ENCODE results near the gene WNT5B. TPM values are rescaled to one million over a fixed set of nuclear protein-coding genes. Genes with fewer than 3 reads are reported as not detected.

The WNT5B gene
- total RNA-seq (2014; rRNA removed; shearing (Covaris generic)): 8.9 and 15.4 TPM in 2 replicates

- Histone ChIP-seq H3K4me3 (peak within 1 kb of the TSS; percentile 21), H3K4me1 (replicated peaks) (peaks cover 21% of the 10 kb centered on the region), H3K36me3 (no peaks in the 10 kb centered on the region), H3K27ac (no peak within 1 kb of the TSS), H3K27me3 (replicated peaks) (peaks cover 8% of the 10 kb centered on the region; the same call in 1 of the 2 replicates), H3K9me3 (replicated peaks) (no peaks in the 10 kb centered on the region)
- no peak for DNase-seq (ENCODE audit: low read depth in 1 of 2, low spot score in 2 of 2)
These were observed at the start of gene WNT5B for GRCh38 chr12:1628666-1629337. TSS of gene WNT5B (plus strand) at chr12:1629231. CDS start at chr12:1631355, 2,124 bp downstream.

GRCh38 chr12:1579651-1580435, 49.2 kb upstream of the WNT5B start:
- Histone ChIP-seq H3K4me1 (replicated peaks) (peaks cover 8% of the 10 kb centered on the region), H3K4me3 (no peak overlapping the region), H3K36me3 (no peaks in the 10 kb centered on the region), H3K27me3 (replicated peaks) (no peaks in the 10 kb centered on the region), H3K27ac (no peak overlapping the region), H3K9me3 (replicated peaks) (no peaks in the 10 kb centered on the region)
- no peak for DNase-seq (ENCODE audit: low read depth in 1 of 2, low spot score in 2 of 2)

DNA sequence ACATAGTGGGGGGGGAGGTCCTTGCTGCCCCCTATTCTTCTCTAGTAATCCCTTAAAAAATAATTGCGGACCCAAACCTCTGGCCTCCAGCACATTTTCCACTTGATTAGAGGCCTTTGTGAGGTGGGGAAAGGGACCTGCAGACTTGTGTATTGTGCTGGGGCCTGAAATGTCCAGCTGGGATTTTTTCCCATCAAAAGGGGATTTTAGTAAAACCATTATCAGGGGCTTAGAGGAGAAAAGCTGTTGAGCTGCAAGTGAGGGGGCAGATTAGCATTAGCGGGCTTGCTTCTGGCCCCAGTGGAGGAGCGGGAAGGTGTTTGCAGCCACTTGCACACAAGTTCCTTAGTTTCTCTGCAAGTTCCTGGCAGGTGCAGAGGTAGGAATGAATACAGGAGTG, 48.5 kb upstream of the WNT5B start:
- no peak for DNase-seq (ENCODE audit: low read depth in 1 of 2, low spot score in 2 of 2)
- H3K4me1 ChIP-seq (replicated peaks): peaks cover 5% of the 10 kb centered on the region
- no peak overlapping the region for H3K27ac ChIP-seq
- no peak overlapping the region for H3K4me3 ChIP-seq
- H3K36me3 ChIP-seq: no peaks in the 10 kb centered on the region
- H3K27me3 ChIP-seq (replicated peaks): no peaks in the 10 kb centered on the region
- H3K9me3 ChIP-seq (replicated peaks): no peaks in the 10 kb centered on the region

DNA sequence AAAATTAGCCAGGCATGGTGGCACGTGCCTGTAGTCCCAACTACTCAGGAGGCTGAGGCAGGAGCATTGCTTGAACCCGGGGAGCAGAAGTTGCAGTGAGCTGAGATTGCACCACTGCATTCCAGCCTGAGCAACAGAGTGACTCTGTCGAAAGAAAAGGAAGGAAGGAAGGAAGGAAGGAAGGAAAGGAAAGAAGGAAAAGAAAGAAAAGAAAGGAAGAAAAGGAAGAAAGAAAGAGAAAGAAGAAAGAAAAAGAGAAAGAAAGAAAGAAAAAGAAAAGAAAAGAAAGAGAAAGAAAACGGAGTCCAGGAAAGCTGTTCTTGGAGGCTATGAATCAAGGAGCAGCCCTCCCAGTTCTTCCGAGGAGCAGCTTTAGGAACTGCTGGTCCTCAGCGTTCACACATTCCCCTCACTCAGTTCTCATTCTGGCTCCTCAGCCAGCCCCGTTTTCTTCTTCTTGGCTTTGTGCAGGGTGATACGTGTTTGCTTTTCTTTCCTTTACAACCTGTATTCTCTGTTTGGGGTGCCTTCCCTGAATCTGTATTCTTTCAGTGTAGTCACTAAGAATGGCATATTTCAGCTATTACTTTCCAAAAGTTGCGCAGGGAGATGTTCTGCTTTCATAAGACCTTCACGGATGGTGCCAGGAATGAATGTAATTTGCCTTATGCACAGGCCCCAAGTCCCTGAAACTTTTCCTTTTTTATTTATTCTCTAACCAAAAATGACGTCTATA, 46.9 kb upstream of the WNT5B start:
- Histone ChIP-seq H3K27me3 (replicated peaks) (no peaks in the 10 kb centered on the region), H3K9me3 (replicated peaks) (no peaks in the 10 kb centered on the region), H3K4me1 (replicated peaks) (peaks cover 3% of the 10 kb centered on the region; the same call in 1 of the 2 replicates), H3K27ac (no peak overlapping the region), H3K4me3 (no peak overlapping the region), H3K36me3 (no peaks in the 10 kb centered on the region)
- no peak for DNase-seq (ENCODE audit: low read depth in 1 of 2, low spot score in 2 of 2)

- no peaks in the 10 kb centered on the region for H3K27me3 ChIP-seq (replicated peaks)
- H3K36me3 ChIP-seq: no peaks in the 10 kb centered on the region
- no peak overlapping the region for H3K4me3 ChIP-seq
- peaks cover 3% of the 10 kb centered on the region; the same call in 1 of the 2 replicates for H3K4me1 ChIP-seq (replicated peaks)
- H3K27ac ChIP-seq: no peak overlapping the region
- no peak for DNase-seq (ENCODE audit: low read depth in 1 of 2, low spot score in 2 of 2)
- H3K9me3 ChIP-seq (replicated peaks): no peaks in the 10 kb centered on the region
These were observed 46.4 kb upstream of the WNT5B start for GRCh38 chr12:1582709-1583050.

DNA sequence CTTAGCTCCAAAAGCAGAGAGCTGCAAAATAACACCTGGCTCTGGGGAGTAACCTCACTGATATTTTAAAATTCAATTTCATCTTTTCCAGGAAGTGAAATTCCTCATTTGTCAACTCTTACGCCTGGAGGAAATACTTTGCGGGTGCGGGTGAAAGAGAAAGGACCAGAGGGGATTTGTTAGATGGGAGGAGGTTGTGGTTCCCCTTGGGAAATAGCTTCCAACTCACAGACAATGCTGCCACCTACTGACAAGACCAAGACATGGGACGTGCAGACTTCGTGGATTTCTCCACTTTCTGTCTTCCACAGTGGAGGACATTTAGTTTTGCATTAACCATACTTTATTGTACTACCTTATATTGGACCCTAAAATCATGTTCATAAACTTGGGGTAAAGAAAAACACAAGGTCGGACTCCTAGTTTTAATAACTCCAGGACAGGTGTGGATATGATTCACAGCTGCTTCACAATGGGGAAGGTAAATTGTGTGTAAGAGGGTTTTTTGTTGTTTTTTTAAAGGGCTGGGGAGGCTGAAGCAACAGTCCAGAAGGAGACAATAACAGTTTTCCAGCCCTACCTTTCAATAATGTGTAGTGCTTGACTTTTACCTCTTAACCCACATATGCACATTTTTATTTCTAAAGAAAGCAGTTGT, 45.5 kb upstream of the WNT5B start:
- Histone ChIP-seq H3K36me3 (peaks cover 1% of the 10 kb centered on the region; the same call in 1 of the 2 replicates), H3K9me3 (replicated peaks) (no peaks in the 10 kb centered on the region), H3K27me3 (replicated peaks) (no peaks in the 10 kb centered on the region), H3K27ac (no peak overlapping the region), H3K4me1 (replicated peaks) (peaks cover 9% of the 10 kb centered on the region), H3K4me3 (no peak overlapping the region)
- peak; percentile 72 to 82 for DNase-seq (ENCODE audit: low read depth in 1 of 2, low spot score in 2 of 2)

DNA sequence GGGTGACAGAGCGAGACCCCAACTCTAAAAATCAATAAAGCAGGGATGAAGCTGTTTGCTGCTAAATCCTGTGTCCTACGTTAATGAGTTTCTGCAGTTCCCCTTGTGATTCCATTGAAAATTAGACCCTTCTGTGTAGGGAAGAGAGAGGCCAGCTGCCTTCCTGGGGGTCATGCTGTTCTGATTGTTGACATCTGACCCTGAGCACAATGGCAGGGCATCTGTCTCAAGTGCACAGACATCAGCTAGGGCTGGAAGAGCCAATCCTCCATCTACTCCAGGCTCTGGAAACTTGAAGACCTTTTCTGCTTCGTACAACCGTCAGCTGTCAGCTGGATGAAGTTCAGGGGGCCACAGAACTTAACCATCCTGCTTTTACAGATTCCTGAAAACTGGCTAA, 44.7 kb upstream of the WNT5B start:
- Histone ChIP-seq H3K27ac (no peak overlapping the region), H3K9me3 (replicated peaks) (no peaks in the 10 kb centered on the region), H3K36me3 (peaks cover 3% of the 10 kb centered on the region; the same call in 1 of the 2 replicates), H3K4me1 (replicated peaks) (peaks cover 10% of the 10 kb centered on the region), H3K4me3 (no peak overlapping the region), H3K27me3 (replicated peaks) (no peaks in the 10 kb centered on the region)
- no peak for DNase-seq (ENCODE audit: low read depth in 1 of 2, low spot score in 2 of 2)

GRCh38 chr12:1587927-1588574, 41.0 kb upstream of the WNT5B start:
- no peak for DNase-seq (ENCODE audit: low read depth in 1 of 2, low spot score in 2 of 2)
- H3K27me3 ChIP-seq (replicated peaks): no peaks in the 10 kb centered on the region
- peaks cover 11% of the 10 kb centered on the region for H3K36me3 ChIP-seq
- peaks cover 34% of the 10 kb centered on the region for H3K4me1 ChIP-seq (replicated peaks)
- no peaks in the 10 kb centered on the region for H3K9me3 ChIP-seq (replicated peaks)
- no peak overlapping the region for H3K4me3 ChIP-seq
- H3K27ac ChIP-seq: no peak overlapping the region

- Histone ChIP-seq H3K36me3 (peaks cover 13% of the 10 kb centered on the region), H3K27ac (no peak overlapping the region), H3K9me3 (replicated peaks) (no peaks in the 10 kb centered on the region; the same call in 1 of the 2 replicates), H3K27me3 (replicated peaks) (no peaks in the 10 kb centered on the region), H3K4me3 (no peak overlapping the region), H3K4me1 (replicated peaks) (peaks cover 39% of the 10 kb centered on the region)
- DNase-seq (ENCODE audit: low read depth in 1 of 2, low spot score in 2 of 2): no peak
These were observed 40.5 kb upstream of the WNT5B start for GRCh38 chr12:1588575-1588947.

DNA sequence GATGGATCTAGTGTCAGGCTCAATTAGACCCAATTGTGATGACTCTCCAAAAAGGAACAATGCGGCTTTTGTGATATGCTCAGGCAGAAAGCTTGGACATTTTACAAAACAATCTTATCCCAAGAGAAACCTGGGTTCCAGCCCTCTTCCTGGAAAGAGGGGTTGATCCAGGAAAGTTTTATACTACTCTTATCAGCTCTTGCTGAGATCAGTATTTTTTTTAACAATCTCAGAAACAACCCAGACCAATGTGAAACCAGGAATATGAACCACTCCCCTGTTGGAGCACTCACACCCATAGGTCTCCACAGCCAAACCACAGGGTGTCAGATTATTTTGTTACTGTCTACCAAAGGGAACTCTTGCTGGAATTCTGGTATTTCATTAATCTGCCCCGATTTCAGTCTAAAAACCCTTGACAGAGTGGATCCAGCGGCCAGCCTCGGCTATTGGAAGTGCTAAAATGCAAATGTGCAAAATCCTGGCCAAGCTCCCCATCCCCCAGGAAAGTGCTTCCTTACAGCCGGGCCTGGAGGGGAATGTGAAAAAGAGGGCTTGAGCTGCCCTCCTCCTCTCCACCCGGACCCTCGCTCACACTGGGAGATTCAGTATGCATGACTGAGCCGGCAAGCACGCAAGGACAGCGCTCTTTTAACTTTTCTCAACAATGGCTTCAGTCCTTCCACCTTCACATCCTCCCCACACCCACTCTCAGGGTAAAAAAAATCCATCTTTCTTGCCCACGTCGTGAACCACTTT, 38.6 kb upstream of the WNT5B start:
- Histone ChIP-seq H3K9me3 (replicated peaks) (peaks cover 3% of the 10 kb centered on the region; the same call in 1 of the 2 replicates), H3K27ac (no peak overlapping the region), H3K36me3 (peaks cover 22% of the 10 kb centered on the region), H3K4me1 (replicated peaks) (peaks cover 54% of the 10 kb centered on the region), H3K4me3 (no peak overlapping the region), H3K27me3 (replicated peaks) (no peaks in the 10 kb centered on the region)
- no peak for DNase-seq (ENCODE audit: low read depth in 1 of 2, low spot score in 2 of 2)

- Histone ChIP-seq H3K36me3 (peaks cover 22% of the 10 kb centered on the region), H3K27ac (no peak overlapping the region), H3K27me3 (replicated peaks) (no peaks in the 10 kb centered on the region), H3K9me3 (replicated peaks) (peaks cover 3% of the 10 kb centered on the region; the same call in 1 of the 2 replicates), H3K4me3 (no peak overlapping the region), H3K4me1 (replicated peaks) (peaks cover 60% of the 10 kb centered on the region)
- no peak for DNase-seq (ENCODE audit: low read depth in 1 of 2, low spot score in 2 of 2)
These were observed 38.0 kb upstream of the WNT5B start for GRCh38 chr12:1591034-1591433.

GRCh38 chr12:1591543-1591942, 37.5 kb upstream of the WNT5B start:
- H3K27me3 ChIP-seq (replicated peaks): no peaks in the 10 kb centered on the region
- H3K4me1 ChIP-seq (replicated peaks): peaks cover 63% of the 10 kb centered on the region
- H3K27ac ChIP-seq: no peak overlapping the region
- H3K9me3 ChIP-seq (replicated peaks): peaks cover 3% of the 10 kb centered on the region; the same call in 1 of the 2 replicates
- no peak for DNase-seq (ENCODE audit: low read depth in 1 of 2, low spot score in 2 of 2)
- peaks cover 22% of the 10 kb centered on the region for H3K36me3 ChIP-seq
- no peak overlapping the region for H3K4me3 ChIP-seq

Data from SJSA1 (cell line).